Adipose tissue (tissue), 3 donors: Measurements from ENCODE around the gene SULT2B1. TPM values are rescaled to one million over a fixed set of nuclear protein-coding genes. Genes with fewer than 3 reads are reported as not detected.

Experiments
- polyA plus RNA-seq, 3 donors: library from polyadenylated mRNA; stranded (reverse); fragments of 200-250 nt; gene quantifications; one replicate each; pipeline ENCODE4 v1.2.3, GENCODE V29; 2013
- donor health status: healthy with polysubstance abuse.
- donor health status: Bipolar disorder and iron deficiency.
- donor health status: healthy.

Gene SULT2B1
- polyA plus RNA-seq, 3 donors = 0.20 to 0.90 (median 0.45) TPM

Other genes with a start within 250 kb of the SULT2B1 start
- 100 to 1,000 TPM in 1 of 3 donors, 10 to 100 TPM in 1, 1 to 10 TPM in 1; 8.6 to 115 (median 89.1) TPM for gene EMP3, start 226.6 kb upstream of the SULT2B1 start, polyA plus RNA-seq
- 10 to 100 TPM in 1 of 3 donors, 1 to 10 TPM in 2; 3.8 to 12.8 (median 7.4) TPM for gene TMEM143, start 188.2 kb upstream of the SULT2B1 start, polyA plus RNA-seq
- under 1 TPM in 1 of 3 donors, not detected in 2; 0.94 TPM for gene SYNGR4, start 187.8 kb upstream of the SULT2B1 start, polyA plus RNA-seq
- 10 to 100 TPM; 86.8 to 98.2 (median 95.7) TPM for gene KDELR1, start 160.6 kb upstream of the SULT2B1 start, polyA plus RNA-seq
- under 1 TPM; 0.07 to 0.34 (median 0.15) TPM for gene GRIN2D, start 158.5 kb upstream of the SULT2B1 start, polyA plus RNA-seq
- gene GRWD1, start 106.2 kb upstream of the SULT2B1 start, polyA plus RNA-seq = 10 to 100 TPM in 2 of 3 donors, 1 to 10 TPM in 1; 7.5 to 29.5 (median 12.7) TPM
- under 1 TPM; 0.11 to 0.58 (median 0.17) TPM for gene KCNJ14, start 96.6 kb upstream of the SULT2B1 start, polyA plus RNA-seq
- gene CYTH2, start 82.8 kb upstream of the SULT2B1 start, polyA plus RNA-seq = 10 to 100 TPM; 36.5 to 50.2 (median 40.7) TPM
- gene LMTK3, start 40.3 kb upstream of the SULT2B1 start, polyA plus RNA-seq = 1 to 10 TPM in 1 of 3 donors, under 1 TPM in 2; 0.22 to 1.6 (median 0.22) TPM
- not detected for gene SPACA4, start 54.6 kb downstream of the SULT2B1 start, polyA plus RNA-seq
- gene FAM83E, start 62.9 kb downstream of the SULT2B1 start, polyA plus RNA-seq = 1 to 10 TPM in 2 of 3 donors, under 1 TPM in 1; 0.56 to 4.2 (median 1.3) TPM
- 1,000 to 10,000 TPM; 2,059 to 2,549 (median 2,360) TPM for gene RPL18, start 67.0 kb downstream of the SULT2B1 start, polyA plus RNA-seq
- gene SPHK2, start 67.3 kb downstream of the SULT2B1 start, polyA plus RNA-seq = 10 to 100 TPM in 2 of 3 donors, 1 to 10 TPM in 1; 8.4 to 17.8 (median 17.7) TPM
- gene DBP, start 85.2 kb downstream of the SULT2B1 start, polyA plus RNA-seq = 10 to 100 TPM in 1 of 3 donors, 1 to 10 TPM in 2; 2.9 to 10.9 (median 8.1) TPM
- gene CA11, start 94.0 kb downstream of the SULT2B1 start, polyA plus RNA-seq = 10 to 100 TPM in 1 of 3 donors, 1 to 10 TPM in 2; 2.6 to 21.3 (median 2.7) TPM
- gene NTN5, start 120.8 kb downstream of the SULT2B1 start, polyA plus RNA-seq = under 1 TPM in 2 of 3 donors, not detected in 1; 0.23 to 0.27 TPM
- 1 to 10 TPM; 1.5 to 7.1 (median 3.2) TPM for gene FUT2, start 143.8 kb downstream of the SULT2B1 start, polyA plus RNA-seq
- 1 to 10 TPM in 2 of 3 donors, under 1 TPM in 1; 0.86 to 2.2 (median 1.3) TPM for gene MAMSTR, start 167.6 kb downstream of the SULT2B1 start, polyA plus RNA-seq
- gene RASIP1, start 188.4 kb downstream of the SULT2B1 start, polyA plus RNA-seq = 10 to 100 TPM in 2 of 3 donors, 1 to 10 TPM in 1; 8.9 to 58.3 (median 34.8) TPM
- 1 to 10 TPM in 1 of 3 donors, under 1 TPM in 2; 0.66 to 1.6 (median 0.68) TPM for gene IZUMO1, start 194.7 kb downstream of the SULT2B1 start, polyA plus RNA-seq
- 1 to 10 TPM; 2.7 to 4.8 (median 3.5) TPM for gene FUT1, start 200.5 kb downstream of the SULT2B1 start, polyA plus RNA-seq
- gene FGF21, start 203.4 kb downstream of the SULT2B1 start, polyA plus RNA-seq = not detected